Peyer's patch (tissue), 4 donors: ENCODE results near the gene BTD. TPM values are rescaled to one million over a fixed set of nuclear protein-coding genes. Genes with fewer than 3 reads are reported as not detected.

ENCODE experiments used
- DNase-seq, 3 donors: peaks; one replicate each; pipeline ENCODE4 v3.0.0-alpha.2; 2017 to 2019
- H3K27ac ChIP-seq, 4 donors: fragments of 200-600 bp; sonication (generic); one replicate each; pipeline ENCODE4 v1.5.1; 2016 to 2019
- H3K27me3 ChIP-seq, 2 donors: fragments of 200-600 bp; sonication (generic); one replicate each; pipeline ENCODE4 v1.5.1; 2019
- H3K36me3 ChIP-seq, 3 donors: fragments of 200-600 bp; sonication (generic); one replicate each; pipeline ENCODE4 v1.5.1; 2016 to 2019
- H3K4me1 ChIP-seq, 4 donors: fragments of 200-600 bp; sonication (generic); one replicate each; pipeline ENCODE4 v1.5.1; 2016 to 2019
- H3K4me3 ChIP-seq, 4 donors: fragments of 200-600 bp; sonication (generic); 1 replicate in 3 of 4; 2 replicates in 1 of 4; pipeline ENCODE4 v1.5.1; 2016 to 2019; ENCODE audit warnings: mild to moderate bottlenecking in 1 of 4
- H3K9me3 ChIP-seq, 4 donors: fragments of 200-600 bp; sonication (generic); one replicate each; pipeline ENCODE4 v1.5.1; 2016 to 2019; ENCODE audit warnings: mild to moderate bottlenecking in 1 of 4
- CTCF ChIP-seq, 6 experiments: fragments of 450-650 bp in 4 of 6; fragments of 200-600 bp in 2 of 6; sonication (generic) in 1 of 6; IDR thresholded peaks; one replicate each; pipeline ENCODE4 v1.5.1; 2017 to 2019; ENCODE audit warnings: antibody characterized with exemption in 6 of 6, mild to moderate bottlenecking in 3 of 6, moderate library complexity in 1 of 6
- POLR2A ChIP-seq, 2 donors: fragments of 450-650 bp; IDR thresholded peaks; one replicate each; pipeline ENCODE4 v1.5.1; 2017; ENCODE audit warnings: antibody characterized with exemption in 2 of 2, mild to moderate bottlenecking in 2 of 2, moderate library complexity in 2 of 2
- total RNA-seq, 4 donors: library from RNA; depleted of rRNA; stranded (reverse); fragments of >200 nt; gene quantifications; one replicate each; pipeline ENCODE4 v1.1.0, GENCODE V29; 2016

Gene BTD
- total RNA-seq, 4 donors from 2014 or later = 9.1 to 88.4 (median 59.9) TPM

- Histone ChIP-seq H3K36me3 (peaks cover 0 to 60% (median 0%) of the 10 kb centered on the region in 3 donors), H3K27ac (no peak overlapping the region), H3K4me3 (no peak overlapping the region), H3K4me1 (no peaks in the 10 kb centered on the region), H3K27me3 (no peaks in the 10 kb centered on the region), H3K9me3 (no peaks in the 10 kb centered on the region)
- no peak for DNase-seq
- TF ChIP-seq POLR2A (IDR thresholded peaks at IDR 0.05) (no peak), CTCF (IDR thresholded peaks at IDR 0.05) (no peak)
These were observed 23.2 kb upstream of the BTD start for GRCh38 chr3:15578289-15578867.

GRCh38 chr3:15579051-15579450, 22.5 kb upstream of the BTD start:
- Histone ChIP-seq H3K4me1 (no peaks in the 10 kb centered on the region), H3K9me3 (no peaks in the 10 kb centered on the region), H3K27me3 (no peaks in the 10 kb centered on the region), H3K27ac (no peak overlapping the region), H3K36me3 (peaks cover 0 to 59% (median 0%) of the 10 kb centered on the region in 3 donors), H3K4me3 (no peak overlapping the region)
- no peak for DNase-seq
- TF ChIP-seq POLR2A (IDR thresholded peaks at IDR 0.05) = no peak
- no peak for TF ChIP-seq CTCF (IDR thresholded peaks at IDR 0.05)

GRCh38 chr3:15581471-15582394, 19.8 kb upstream of the BTD start:
- H3K27me3 ChIP-seq = no peaks in the 10 kb centered on the region
- TF ChIP-seq CTCF (IDR thresholded peaks at IDR 0.05) (no peak), POLR2A (IDR thresholded peaks at IDR 0.05) (no peak)
- peaks cover 0 to 74% (median 0%) of the 10 kb centered on the region in 3 donors for H3K36me3 ChIP-seq
- H3K4me3 ChIP-seq = no peak overlapping the region
- H3K27ac ChIP-seq = no peak overlapping the region
- H3K4me1 ChIP-seq = no peaks in the 10 kb centered on the region
- H3K9me3 ChIP-seq = no peaks in the 10 kb centered on the region
- no peak for DNase-seq

- DNase-seq = no peak
- H3K27me3 ChIP-seq = no peaks in the 10 kb centered on the region
- no peak overlapping the region for H3K27ac ChIP-seq
- no peaks in the 10 kb centered on the region for H3K9me3 ChIP-seq
- no peak for TF ChIP-seq POLR2A (IDR thresholded peaks at IDR 0.05)
- no peak for TF ChIP-seq CTCF (IDR thresholded peaks at IDR 0.05)
- H3K4me1 ChIP-seq = no peaks in the 10 kb centered on the region
- H3K36me3 ChIP-seq = peaks cover 0 to 84% (median 0%) of the 10 kb centered on the region in 3 donors
- no peak overlapping the region for H3K4me3 ChIP-seq
These were observed 16.3 kb upstream of the BTD start for GRCh38 chr3:15585111-15585845.

- Histone ChIP-seq H3K27ac (no peak overlapping the region), H3K4me3 (no peak overlapping the region), H3K4me1 (no peaks in the 10 kb centered on the region), H3K9me3 (no peaks in the 10 kb centered on the region), H3K27me3 (no peaks in the 10 kb centered on the region), H3K36me3 (peaks cover 0 to 60% (median 0%) of the 10 kb centered on the region in 3 donors)
- DNase-seq = no peak
- TF ChIP-seq POLR2A (IDR thresholded peaks at IDR 0.05) = no peak
- TF ChIP-seq CTCF (IDR thresholded peaks at IDR 0.05) = no peak
These were observed 10.3 kb upstream of the BTD start for GRCh38 chr3:15591242-15591641.
